NT2/D1 (cell line): Measurements from ENCODE around the gene OGFOD2.

Source experiments
- DNase-seq: peaks from one replicate; pipeline ENCODE4 v3.0.0-alpha.2; 2011; ENCODE audit warnings: low read depth, low spot score
- H3K27me3 ChIP-seq: 2 replicates; pipeline ENCODE4 v1.6.0; 2011; ENCODE audit warnings: mild to moderate bottlenecking; ENCODE audit not compliant: insufficient read length, insufficient read depth
- H3K36me3 ChIP-seq: 2 replicates; pipeline ENCODE4 v1.6.1; 2011; ENCODE audit warnings: mild to moderate bottlenecking, low read length, mixed read lengths; ENCODE audit not compliant: insufficient read depth, insufficient read length
- H3K4me1 ChIP-seq: 2 replicates; pipeline ENCODE4 v1.5.1; 2011; ENCODE audit not compliant: insufficient read depth, insufficient read length
- H3K4me3 ChIP-seq: 2 replicates; pipeline ENCODE4 v1.5.1; 2011; ENCODE audit warnings: low read depth; ENCODE audit not compliant: insufficient read length
- H3K9ac ChIP-seq: 2 replicates; pipeline ENCODE4 v1.6.0; 2011; ENCODE audit warnings: low read depth; ENCODE audit not compliant: insufficient read length
- H3K9me3 ChIP-seq: 2 replicates; pipeline ENCODE4 v1.5.1; 2011; ENCODE audit warnings: mild to moderate bottlenecking, low read length; ENCODE audit not compliant: insufficient read depth
- SUZ12 ChIP-seq: IDR thresholded peaks from 2 replicates; pipeline ENCODE4 v1.6.1; 2011; ENCODE audit not compliant: insufficient read length, insufficient read depth; ENCODE audit errors: extremely low read depth
- YY1 ChIP-seq: IDR thresholded peaks from 2 replicates; pipeline ENCODE4 v1.6.1; 2011; ENCODE audit not compliant: insufficient read length, insufficient read depth
- ZNF274 ChIP-seq: IDR thresholded peaks from 2 replicates; pipeline ENCODE4 v1.6.1; 2011; ENCODE audit warnings: mild to moderate bottlenecking, low read depth, low read length

The OGFOD2 gene

GRCh38 chr12:122982477-122982815 lies 7.4 kb downstream of the OGFOD2 start:
- no peak for DNase-seq
- Histone ChIP-seq H3K36me3 (peaks cover 78% of the 10 kb centered on the region), H3K27me3 (no peaks in the 10 kb centered on the region), H3K9ac (peak overlapping the region; percentile 97), H3K4me1 (peaks cover 29% of the 10 kb centered on the region), H3K4me3 (no peak overlapping the region), H3K9me3 (no peaks in the 10 kb centered on the region)
- TF ChIP-seq YY1 (no peak), SUZ12 (no peak), ZNF274 (no peak)

DNA sequence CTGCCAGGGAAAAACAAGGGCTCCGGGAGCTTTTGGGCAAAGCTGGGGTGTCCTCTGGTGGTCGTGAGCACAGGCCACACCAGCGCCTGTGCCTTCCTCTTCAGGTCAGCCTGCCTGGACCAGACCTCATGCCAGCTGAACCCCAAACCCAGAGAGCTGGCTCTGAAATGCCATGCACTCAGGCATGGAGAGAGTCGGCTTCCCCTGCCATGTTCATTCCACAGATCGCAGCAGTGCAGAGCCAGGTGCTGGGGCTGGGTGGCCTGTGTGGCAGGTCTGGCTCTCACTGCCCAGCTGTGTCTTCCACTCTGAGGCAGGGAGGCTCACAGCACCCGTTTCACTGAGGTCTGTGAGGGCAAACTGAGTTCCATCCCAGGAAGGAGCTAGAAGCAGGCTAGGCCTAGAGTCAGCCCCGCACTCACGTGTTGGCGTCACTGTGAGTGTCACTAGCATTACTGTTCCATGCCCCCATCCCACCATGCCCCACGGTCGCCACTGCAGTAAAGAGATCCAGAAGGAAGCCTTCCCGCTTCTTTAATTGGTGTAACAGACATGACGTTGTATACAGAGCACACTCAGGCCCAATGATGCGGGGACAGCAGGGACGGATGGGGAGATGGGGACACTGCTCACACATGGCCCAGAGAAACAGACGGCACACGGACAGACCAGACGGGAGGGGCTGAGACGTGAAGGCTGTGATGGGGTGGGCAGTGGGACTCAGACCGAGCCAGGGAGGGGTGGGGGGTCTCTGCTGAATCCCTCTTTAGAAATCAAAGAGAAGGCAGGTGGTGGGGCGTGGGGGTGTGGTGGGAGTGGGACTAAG lies 8.1 kb downstream of the OGFOD2 start:
- no peak overlapping the region for H3K4me3 ChIP-seq
- H3K4me1 ChIP-seq: peaks cover 29% of the 10 kb centered on the region
- H3K9ac ChIP-seq: peak overlapping the region; percentile 97
- H3K36me3 ChIP-seq: peaks cover 78% of the 10 kb centered on the region
- no peak for DNase-seq
- H3K27me3 ChIP-seq: no peaks in the 10 kb centered on the region
- TF ChIP-seq SUZ12 (no peak), YY1 (no peak), ZNF274 (no peak)
- no peaks in the 10 kb centered on the region for H3K9me3 ChIP-seq

GRCh38 chr12:122983789-122984515 lies 8.9 kb downstream of the OGFOD2 start:
- Histone ChIP-seq H3K9ac (no peak overlapping the region), H3K27me3 (no peaks in the 10 kb centered on the region), H3K9me3 (no peaks in the 10 kb centered on the region), H3K4me1 (peaks cover 29% of the 10 kb centered on the region), H3K4me3 (no peak overlapping the region), H3K36me3 (peaks cover 77% of the 10 kb centered on the region)
- no peak for TF ChIP-seq YY1
- no peak for TF ChIP-seq ZNF274
- no peak for TF ChIP-seq SUZ12
- DNase-seq: no peak

DNA sequence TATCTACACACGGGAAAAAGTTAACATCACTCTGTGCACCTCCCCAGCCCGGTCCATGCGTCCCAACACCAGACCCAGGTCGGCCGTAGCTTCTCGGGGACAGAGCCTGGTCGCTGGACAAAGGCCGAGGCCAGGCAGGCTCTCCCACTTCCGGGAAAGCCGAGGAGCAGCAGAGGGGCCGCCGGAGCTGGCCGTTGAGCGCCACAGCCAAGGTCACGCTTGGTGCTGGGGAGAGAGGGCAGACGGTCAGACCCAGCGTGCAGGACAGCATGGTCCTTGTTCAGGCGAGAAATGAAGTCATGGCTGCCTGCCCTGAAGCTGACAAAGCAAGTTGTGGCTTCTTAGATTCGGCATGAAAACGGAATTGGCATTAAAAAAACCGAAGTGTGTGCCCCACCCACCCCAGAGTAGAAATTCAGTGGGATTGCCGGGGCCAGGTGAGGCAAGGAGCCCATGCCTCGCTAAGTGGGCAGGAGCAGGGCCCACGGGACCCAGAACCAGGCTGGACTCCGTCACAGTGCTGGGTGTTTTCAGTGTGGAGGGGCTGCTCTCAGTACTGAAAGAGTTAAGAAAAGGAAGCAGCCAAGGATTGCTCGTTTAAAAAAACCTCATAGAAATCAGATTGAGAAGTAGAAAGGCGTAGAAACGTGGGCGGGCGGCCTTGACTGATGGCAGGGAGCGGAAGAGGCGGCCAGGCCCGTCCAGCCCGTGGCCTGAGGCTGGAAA lies 9.7 kb downstream of the OGFOD2 start:
- TF ChIP-seq ZNF274 (no peak), YY1 (no peak), SUZ12 (no peak)
- no peak for DNase-seq
- Histone ChIP-seq H3K9me3 (no peaks in the 10 kb centered on the region), H3K4me3 (no peak overlapping the region), H3K9ac (peak overlapping the region; percentile 37), H3K4me1 (peaks cover 24% of the 10 kb centered on the region), H3K36me3 (peaks cover 75% of the 10 kb centered on the region), H3K27me3 (no peaks in the 10 kb centered on the region)

GRCh38 chr12:122985338-122986257 lies 10.6 kb downstream of the OGFOD2 start:
- no peak overlapping the region for H3K4me3 ChIP-seq
- no peak for DNase-seq
- no peaks in the 10 kb centered on the region for H3K9me3 ChIP-seq
- TF ChIP-seq YY1 (no peak), ZNF274 (no peak), SUZ12 (no peak)
- no peaks in the 10 kb centered on the region for H3K27me3 ChIP-seq
- H3K4me1 ChIP-seq: peaks cover 24% of the 10 kb centered on the region
- H3K36me3 ChIP-seq: peaks cover 78% of the 10 kb centered on the region
- H3K9ac ChIP-seq: no peak overlapping the region

DNA sequence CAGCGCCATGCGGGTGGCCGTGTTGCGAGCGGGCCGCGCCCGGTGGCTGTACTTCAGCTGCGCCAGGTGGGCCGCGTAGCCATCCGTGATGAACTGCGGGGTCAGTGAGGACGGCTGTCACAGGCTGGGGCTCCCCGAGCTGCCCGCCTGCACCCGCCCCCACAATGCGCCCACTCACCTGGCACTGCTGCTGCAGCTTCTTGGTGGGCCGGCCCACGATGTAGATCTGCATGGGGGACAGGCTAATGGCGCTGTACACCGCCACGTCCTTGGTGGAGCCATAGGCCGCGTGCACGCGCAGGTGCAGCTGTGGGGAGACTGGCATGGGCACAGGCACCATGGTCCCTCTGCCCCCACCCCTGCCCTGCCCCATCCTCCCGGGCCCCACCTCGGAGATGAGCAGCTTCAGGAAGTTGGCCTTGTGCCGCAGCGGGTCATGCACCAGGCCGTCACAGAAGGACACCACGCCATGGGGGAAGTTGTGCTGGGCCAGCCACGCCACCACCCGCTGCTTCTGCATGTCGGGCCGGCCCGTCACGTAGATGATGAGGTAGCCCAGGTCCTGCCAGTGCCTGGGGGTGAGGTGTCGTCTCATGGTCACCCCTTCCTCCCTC lies 11.3 kb downstream of the OGFOD2 start:
- Histone ChIP-seq H3K27me3 (no peaks in the 10 kb centered on the region), H3K9ac (no peak overlapping the region), H3K4me1 (peaks cover 24% of the 10 kb centered on the region), H3K4me3 (no peak overlapping the region), H3K36me3 (peaks cover 80% of the 10 kb centered on the region), H3K9me3 (no peaks in the 10 kb centered on the region)
- no peak for TF ChIP-seq SUZ12
- no peak for TF ChIP-seq YY1
- TF ChIP-seq ZNF274: no peak
- DNase-seq: no peak
